HepG2 (cell line): Measurements from ENCODE around the gene PTPRM. TPM values are rescaled to one million over a fixed set of nuclear protein-coding genes. Genes with fewer than 3 reads are reported as not detected.

Experiments used
- ATAC-seq: fragments of 200-7000 bp; cut with Tn5 transposase; 3 replicates; pipeline ENCODE4 v1.9.1; 2020; ENCODE audit warnings: mild to moderate bottlenecking, moderate library complexity
- BruUV-seq: library from RNA; stranded (reverse); fragments of 400-500 nt; replicated peaks from 2 replicates; lab custom pipeline; 2021; lab: Mats Ljungman, UMichigan
- CTCF ChIA-PET: fragments of 300-600 bp; formaldehyde crosslinking; extraction: SDS; loops from one replicate; lab custom pipeline; 2021; ENCODE audit warnings: low total read pairs, inconsistent platforms, low intra/inter-chr PET ratio; lab: Yijun Ruan, JAX
- POLR2A ChIA-PET: fragments of 350-600 bp; sonication (Branson Sonifier 250); formaldehyde crosslinking; loops from one replicate; lab custom pipeline; 2020; ENCODE audit warnings: antibody characterized with exemption, inconsistent platforms; lab: Yijun Ruan, JAX
- DNase-seq: peaks from one replicate; pipeline ENCODE4 v3.0.0-alpha.2; 2015; ENCODE audit warnings: low spot score
- FAIRE-seq: peaks from 3 replicates; lab custom pipeline; 2011; peaks lifted over from hg19 to GRCh38; lab: Jason Lieb, UNC
- H2AFZ ChIP-seq: one replicate; pipeline ENCODE4 v1.6.1; 2011; ENCODE audit warnings: low read length, inconsistent platforms
- H3K27ac ChIP-seq: fragments of 300-600 bp; 3 replicates; pipeline ENCODE4 v1.8.0; 2011; ENCODE audit warnings: mixed run types, mild to moderate bottlenecking, mixed read lengths, low read length, inconsistent platforms; ENCODE audit not compliant: insufficient read depth; ENCODE audit errors: extremely low read length
- H3K27me3 ChIP-seq, 2 experiments: fragments of 200-600 bp in 1 of 2; 2 replicates in 1 of 2; 3 replicates in 1 of 2; pipeline versions ENCODE4 v1.6.0 to v1.8.0; 2011; ENCODE audit warnings: low read length in 2 of 2, mild to moderate bottlenecking in 2 of 2, moderate library complexity in 2 of 2, inconsistent platforms in 1 of 2; ENCODE audit not compliant: insufficient read depth in 2 of 2, control insufficient read depth in 1 of 2
- H3K36me3 ChIP-seq, 2 experiments: fragments of 200-600 bp in 1 of 2; replicated peaks in 1 of 2; 2 replicates in 1 of 2; 3 replicates in 1 of 2; pipeline versions ENCODE4 v1.5.1 to v1.8.0; 2011; ENCODE audit warnings: low read length in 2 of 2, inconsistent platforms in 1 of 2; ENCODE audit not compliant: insufficient read depth in 2 of 2, control insufficient read depth in 1 of 2
- H3K4me1 ChIP-seq: 2 replicates; pipeline ENCODE4 v1.5.1; 2012; ENCODE audit warnings: low read length, inconsistent platforms; ENCODE audit not compliant: insufficient read depth
- H3K4me2 ChIP-seq: 2 replicates; pipeline ENCODE4 v1.6.0; 2011; ENCODE audit warnings: low read depth, low read length, inconsistent platforms
- H3K4me3 ChIP-seq, 3 experiments: fragments of 200-600 bp in 1 of 3; sonication (generic), shearing (Covaris generic) in 1 of 3; replicated peaks in 1 of 3; 2 replicates each; pipeline ENCODE4 v1.5.1; 2011 to 2016; ENCODE audit warnings: low read length in 3 of 3, inconsistent platforms in 2 of 3, low read depth in 2 of 3, mild to moderate bottlenecking in 2 of 3, control low read depth in 1 of 3, mixed read lengths in 1 of 3; ENCODE audit not compliant: insufficient read depth in 1 of 3
- H3K79me2 ChIP-seq: one replicate; pipeline ENCODE4 v1.6.1; 2011; ENCODE audit warnings: low read length, inconsistent platforms; ENCODE audit not compliant: insufficient read depth
- H3K9ac ChIP-seq: 2 replicates; pipeline ENCODE4 v1.6.0; 2011; ENCODE audit warnings: mild to moderate bottlenecking, low read depth, low read length, inconsistent platforms; ENCODE audit not compliant: insufficient read depth
- H3K9me3 ChIP-seq: 2 replicates; pipeline ENCODE4 v1.5.1; 2012; ENCODE audit warnings: mild to moderate bottlenecking, low read length
- H4K20me1 ChIP-seq: 2 replicates; pipeline ENCODE4 v1.6.0; 2011; ENCODE audit warnings: inconsistent platforms, mild to moderate bottlenecking, low read length, moderate library complexity; ENCODE audit not compliant: insufficient read depth
- KMT2A ChIP-seq: sonication (generic); formaldehyde crosslinking; IDR thresholded peaks from 2 replicates; pipeline ENCODE4 v1.4.0; 2020; ENCODE audit warnings: missing genetic modification reagents
- MIER2 ChIP-seq: IDR thresholded peaks from 2 replicates; pipeline ENCODE4 v1.6.1; 2016; ENCODE audit warnings: missing biosample characterization, missing genetic modification reagents
- MYC ChIP-seq: sonication (generic); formaldehyde crosslinking; IDR thresholded peaks from 2 replicates; pipeline ENCODE4 v1.9.0; 2021; ENCODE audit warnings: missing genetic modification reagents, borderline replicate concordance
- NFYC ChIP-seq: IDR thresholded peaks from 2 replicates; pipeline ENCODE4 v1.6.1; 2016; ENCODE audit warnings: missing genetic modification reagents, missing compliant biosample characterization
- PAXIP1 ChIP-seq: sonication (generic); formaldehyde crosslinking; conservative IDR thresholded peaks from 2 replicates; pipeline ENCODE4 v1.4.0; 2020; ENCODE audit warnings: mild to moderate bottlenecking, missing genetic modification reagents, moderate library complexity
- REPIN1 ChIP-seq: sonication (generic); formaldehyde crosslinking; IDR thresholded peaks from 2 replicates; pipeline ENCODE4 v1.8.0; 2022; ENCODE audit warnings: missing genetic modification reagents, low read depth, mild to moderate bottlenecking, borderline replicate concordance
- RFXAP ChIP-seq: sonication (generic); formaldehyde crosslinking; IDR thresholded peaks from 2 replicates; pipeline ENCODE4 v1.4.0; 2020; ENCODE audit warnings: missing genetic modification reagents, borderline replicate concordance
- TFDP2 ChIP-seq: sonication (generic); formaldehyde crosslinking; IDR thresholded peaks from 2 replicates; pipeline ENCODE4 v1.4.0; 2020; ENCODE audit warnings: missing genetic modification reagents
- ZKSCAN8 ChIP-seq: IDR thresholded peaks from 2 replicates; pipeline ENCODE4 v1.6.1; 2016; ENCODE audit warnings: borderline replicate concordance, missing genetic modification reagents, missing compliant biosample characterization
- ZNF138 ChIP-seq: sonication (generic); formaldehyde crosslinking; IDR thresholded peaks from 2 replicates; pipeline ENCODE4 v1.5.0; 2020; ENCODE audit warnings: mild to moderate bottlenecking, low read depth, missing genetic modification reagents
- ZNF143 ChIP-seq: sonication (generic); formaldehyde crosslinking; IDR thresholded peaks from 2 replicates; pipeline ENCODE4 v1.4.0; 2020; ENCODE audit warnings: missing genetic modification reagents
- ZNF350 ChIP-seq: sonication (generic); formaldehyde crosslinking; IDR thresholded peaks from 2 replicates; pipeline ENCODE4 v1.4.0; 2020; ENCODE audit warnings: mild to moderate bottlenecking, low read depth, missing genetic modification reagents, borderline replicate concordance
- ZNF670 ChIP-seq: sonication (generic); formaldehyde crosslinking; IDR thresholded peaks from 2 replicates; pipeline ENCODE4 v1.8.0; 2022; ENCODE audit warnings: mild to moderate bottlenecking, missing genetic modification reagents, borderline replicate concordance
- ZNF839 ChIP-seq: sonication (generic); formaldehyde crosslinking; IDR thresholded peaks from 2 replicates; pipeline ENCODE4 v1.4.0; 2020; ENCODE audit warnings: missing genetic modification reagents, mild to moderate bottlenecking, borderline replicate concordance
- WGBS: methylation state at CpG from one replicate; pipeline ENCODE4 v1.1.6; 2017; ENCODE audit warnings: low lambda C conversion rate; 5-methylcytosine and 5-hydroxymethylcytosine counted together
- in situ Hi-C: cut with HindIII; loops from 2 replicates; pipeline ENCODE4 v1.10.0; 2017; ENCODE audit warnings: low pct_unique_long_range_greater_than_20kb; ENCODE audit not compliant: extremely low pct_ligation_motif_present
- intact Hi-C: fragments of 100-400 bp; cut with micrococcal nuclease; formaldehyde crosslinking; loops from one replicate; pipeline ENCODE4 v1.10.0; 2022; ENCODE audit not compliant: unreplicated experiment
- polyA plus RNA-seq, 8 experiments: library from polyadenylated mRNA; depleted of rRNA in 3 of 8; stranded (reverse) in 7 of 8; unstranded in 1 of 8; fragments of >200 nt; fragmentation: Illumina TruSeq in 4 of 8; extraction: Trizol in 4 of 8; gene quantifications; 2 replicates each; pipeline versions ENCODE4 v1.2.1 to v1.2.3, GENCODE V29; 2011 to 2016; ENCODE audit warnings: low read depth in 4 of 8, missing spikeins in 1 of 8, mixed read lengths in 1 of 8; ENCODE audit not compliant: insufficient read depth in 1 of 8
- total RNA-seq, 5 experiments: library from RNA; depleted of rRNA; stranded (reverse); fragments of >200 nt; fragmentation: Illumina TruSeq; extraction: Trizol; gene quantifications; 2 replicates each; pipeline ENCODE4 v1.2.3, GENCODE V29; 2016; ENCODE audit warnings: low read depth in 1 of 5

Gene PTPRM
- total and polyA plus RNA-seq, 2 of the 13 experiments (the other 11 are each of a cell fraction or from before 2014, with no cell fraction given), result 12.6 to 108 TPM

- ATAC-seq (peak; percentile 91), DNase-seq (peak; percentile 91), FAIRE-seq (peak; percentile 58)
- Histone ChIP-seq H2AFZ (no peak overlapping the region), H3K4me1 (peaks cover 59% of the 10 kb centered on the region), H3K36me3 (no peaks in the 10 kb centered on the region), H3K4me2 (peak overlapping the region; percentile 71), H3K27ac (peak overlapping the region; percentile 85), H3K9me3 (no peaks in the 10 kb centered on the region), H4K20me1 (no peaks in the 10 kb centered on the region), H3K79me2 (peaks cover 20% of the 10 kb centered on the region), H3K27me3 (no peaks in the 10 kb centered on the region), H3K4me3 (peak overlapping the region; percentile 21 to 52 (median 25)), H3K9ac (peak overlapping the region; percentile 48)
- ChIA-PET CTCF (no interaction called here), POLR2A (interaction anchor here (1.0 to 2.7 kb wide), 5 partner anchors 9 to 128 kb away, joined by 3 to 9 read pairs (median 5); no protein-coding TSS in a partner anchor)
- in situ Hi-C loops (no loop called here), intact Hi-C loops (loop anchor here (2.0 to 5.0 kb wide), 3 partner anchors 58 to 354 kb away; no protein-coding TSS in a partner anchor)
- no TSS peak for BruUV-seq
- 3% methylated on average over 4 of the region's 4 CpGs for WGBS
- TF ChIP-seq NFYC (CRISPR knock-in tag), result no peak
- TF ChIP-seq MIER2 (CRISPR knock-in tag), result no peak
- TF ChIP-seq KMT2A (CRISPR knock-in tag), result no peak
- peak; percentile 43; the same call in 1 of the 2 replicates for TF ChIP-seq REPIN1
- no peak for TF ChIP-seq MYC (CRISPR knock-in tag)
- TF ChIP-seq ZNF839 (CRISPR knock-in tag), result no peak
- TF ChIP-seq ZKSCAN8 (CRISPR knock-in tag), result 0 out of 2 replicates have a peak, but pooled peaks have one; percentile 24
- TF ChIP-seq ZNF143, result no peak
- no peak for TF ChIP-seq ZNF138 (CRISPR knock-in tag)
- TF ChIP-seq ZNF350 (CRISPR knock-in tag), result no peak
- TF ChIP-seq RFXAP, result no peak
- peak; percentile 91 for TF ChIP-seq PAXIP1 (CRISPR knock-in tag)
- TF ChIP-seq ZNF670 (CRISPR knock-in tag), result 0 out of 2 replicates have a peak, but pooled peaks have one; percentile 7
- no peak for TF ChIP-seq TFDP2
Observed at GRCh38 chr18:7626175-7626921, 59.2 kb downstream of the PTPRM start.
